HG03432 (cell line): ENCODE measurements around the gene MCU.
"Not testable (repeated sequence)": the region's sequence is repeated elsewhere in the genome, so short reads cannot be mapped to it uniquely, and the experiment has no call there.

ENCODE experiments used
- ATAC-seq: cut with Tn5 transposase; IDR thresholded peaks from one replicate; pipeline ENCODE4 v1.9.1; 2021; ENCODE audit warnings: mild to moderate bottlenecking, moderate library complexity; ENCODE audit not compliant: unreplicated experiment

Gene MCU

DNA sequence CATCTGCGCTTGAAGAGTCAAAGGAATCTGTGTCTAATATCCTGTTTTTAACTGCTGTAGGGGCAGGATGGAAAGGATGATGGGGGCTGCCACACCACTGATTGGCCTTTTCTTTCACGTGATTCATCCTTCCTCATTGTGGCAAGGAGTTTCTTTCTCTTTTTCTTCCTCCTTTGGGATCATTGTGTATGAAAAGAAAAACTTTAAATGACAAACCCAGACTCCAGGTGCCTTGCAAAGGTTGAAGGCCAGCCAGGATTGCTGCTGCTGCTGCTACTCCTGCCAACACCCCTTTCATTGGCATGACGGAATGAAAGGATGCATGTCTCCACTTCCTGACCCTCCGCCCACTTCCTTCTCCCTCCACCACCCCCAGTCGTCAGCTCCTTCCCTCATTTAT is 195.1 kb downstream of the MCU start:
- no peak for ATAC-seq

DNA sequence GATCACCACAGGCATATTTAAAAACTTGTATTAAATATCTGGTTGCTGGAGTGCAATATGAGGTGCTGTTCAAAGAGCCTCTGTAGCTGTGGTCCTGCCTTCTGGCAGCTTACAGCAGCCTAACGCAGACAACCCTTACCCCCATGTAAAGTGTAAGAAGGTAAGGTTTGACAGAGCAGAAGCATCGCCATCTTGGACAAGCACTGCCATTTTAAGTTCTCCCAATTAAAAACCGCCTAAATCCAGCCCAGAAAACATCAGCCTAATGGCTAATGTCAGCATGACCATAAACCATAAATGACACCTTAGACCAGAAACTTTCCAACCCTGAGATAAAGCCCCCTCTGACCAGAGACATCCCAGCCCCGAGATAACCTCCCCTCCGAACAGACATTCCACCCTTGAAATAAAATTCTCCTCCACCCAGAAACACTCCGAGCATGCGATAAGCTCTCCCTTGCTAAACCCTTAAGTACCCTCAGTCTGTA is 196.3 kb downstream of the MCU start:
- no peak for ATAC-seq

DNA sequence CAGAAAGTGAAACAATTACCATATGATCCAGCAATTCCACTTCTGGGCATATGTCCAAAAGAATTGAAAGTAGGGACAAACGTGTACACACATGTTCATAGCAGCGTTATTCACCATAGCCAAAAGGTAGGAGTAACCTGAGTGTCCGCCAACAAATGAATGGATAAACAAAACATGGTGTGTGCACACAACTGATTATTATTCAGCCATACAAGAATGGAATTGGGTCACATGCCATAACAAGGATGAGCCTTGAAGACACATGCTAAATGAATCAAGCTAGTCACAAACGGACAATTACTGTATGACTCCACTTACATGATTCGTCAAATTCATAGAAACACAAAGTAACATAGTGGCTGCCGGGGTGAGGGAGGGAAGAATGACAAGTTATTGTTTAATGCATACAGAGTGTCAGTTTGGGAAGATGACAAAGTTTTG is 197.5 kb downstream of the MCU start:
- no peak for ATAC-seq

DNA sequence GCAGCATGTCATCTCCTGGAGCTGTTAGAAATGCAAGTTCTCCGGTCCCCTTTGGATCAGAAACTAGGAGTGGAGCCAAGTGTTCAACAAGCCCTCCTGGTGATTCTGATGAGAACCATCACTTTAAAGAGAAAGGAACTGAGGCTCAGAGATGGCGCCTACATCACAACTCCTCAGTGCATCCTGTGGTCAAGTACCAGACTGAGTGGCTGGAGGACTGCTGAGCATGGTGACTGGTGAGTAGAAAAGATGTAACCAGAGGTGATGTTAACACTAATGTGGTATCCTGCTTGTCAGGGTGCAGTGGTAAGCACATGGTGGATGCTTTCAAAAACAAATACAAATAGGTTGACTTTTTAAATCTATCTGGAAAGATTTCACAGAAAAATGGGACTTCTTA is 198.1 kb downstream of the MCU start:
- no peak for ATAC-seq

DNA sequence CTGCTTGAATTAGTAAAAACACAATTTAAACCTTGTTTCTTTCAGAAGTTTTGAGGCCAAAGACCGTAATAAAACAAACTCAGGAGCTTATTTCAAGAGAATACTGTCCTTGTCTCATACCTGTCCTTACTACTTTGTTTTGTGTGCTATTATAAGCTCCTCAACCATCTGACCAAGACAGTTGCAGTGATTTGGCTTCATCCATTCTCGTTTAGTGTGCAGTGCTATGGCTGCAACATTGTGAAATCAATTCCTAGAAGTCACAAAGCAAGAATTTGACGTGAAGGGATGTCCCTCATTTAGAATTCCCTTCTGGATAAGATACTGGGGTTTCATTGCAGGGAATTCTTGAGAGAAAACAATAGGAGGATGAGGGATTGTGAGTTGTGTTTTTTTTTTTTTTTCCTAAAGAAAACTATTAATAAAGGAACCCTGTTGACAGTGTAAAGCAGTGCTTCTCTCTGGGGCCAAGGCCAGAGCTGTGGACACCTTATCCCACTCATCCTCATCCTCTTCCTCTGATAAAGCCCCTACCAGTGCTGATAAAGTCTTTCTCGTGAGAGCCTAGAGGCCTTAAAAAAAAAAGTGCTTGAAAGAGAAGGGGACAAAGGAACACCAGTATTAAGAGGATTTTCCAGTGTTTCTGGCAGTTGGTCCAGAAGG is 201.3 kb downstream of the MCU start, which contains the start of gene OIT3:
TSS of gene OIT3 (plus strand) at position 604 of the 663 bp plus-strand sequence. CDS start 60 bp downstream, outside the sequence.
- ATAC-seq: no peak

DNA sequence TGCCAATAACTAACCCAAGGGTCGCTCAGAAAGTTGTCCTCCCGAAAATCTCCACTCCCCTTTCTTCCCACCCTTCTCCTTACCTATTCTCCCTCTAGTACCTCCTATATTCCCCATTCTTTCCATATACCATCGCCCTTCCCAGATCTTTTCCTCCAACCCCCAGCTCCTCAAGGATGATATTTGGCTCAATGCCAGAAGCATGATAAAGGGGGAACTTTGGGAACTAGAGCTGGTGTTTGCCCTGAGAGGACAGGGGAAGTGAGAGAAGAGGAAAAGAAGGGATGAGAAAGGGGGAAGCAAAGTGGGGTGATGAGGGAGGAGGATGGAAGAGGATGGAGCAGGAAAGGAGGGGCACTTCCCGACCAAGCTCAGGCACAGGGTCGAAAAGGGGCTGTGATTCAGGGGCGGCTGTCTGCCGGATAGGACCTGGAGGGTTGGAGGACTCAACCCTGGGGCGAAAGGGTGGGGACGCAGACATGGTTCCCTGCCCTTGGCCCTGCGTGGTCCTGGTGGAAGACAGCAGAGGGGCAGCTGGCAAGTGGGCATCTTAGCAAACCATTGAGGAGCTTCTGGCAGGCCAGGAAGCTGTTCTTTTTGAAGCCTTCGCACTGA is 203.4 kb downstream of the MCU start:
- ATAC-seq: no peak

DNA sequence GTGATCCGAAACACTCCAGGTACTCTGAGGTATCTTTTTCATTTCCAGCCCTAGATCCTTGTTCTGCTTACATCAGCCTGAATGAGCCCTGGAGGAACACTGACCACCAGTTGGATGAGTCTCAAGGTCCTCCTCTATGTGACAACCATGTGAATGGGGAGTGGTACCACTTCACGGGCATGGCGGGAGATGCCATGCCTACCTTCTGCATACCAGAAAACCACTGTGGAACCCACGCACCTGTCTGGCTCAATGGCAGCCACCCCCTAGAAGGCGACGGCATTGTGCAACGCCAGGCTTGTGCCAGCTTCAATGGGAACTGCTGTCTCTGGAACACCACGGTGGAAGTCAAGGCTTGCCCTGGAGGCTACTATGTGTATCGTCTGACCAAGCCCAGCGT is 206.7 kb downstream of the MCU start:
- ATAC-seq: no peak

DNA sequence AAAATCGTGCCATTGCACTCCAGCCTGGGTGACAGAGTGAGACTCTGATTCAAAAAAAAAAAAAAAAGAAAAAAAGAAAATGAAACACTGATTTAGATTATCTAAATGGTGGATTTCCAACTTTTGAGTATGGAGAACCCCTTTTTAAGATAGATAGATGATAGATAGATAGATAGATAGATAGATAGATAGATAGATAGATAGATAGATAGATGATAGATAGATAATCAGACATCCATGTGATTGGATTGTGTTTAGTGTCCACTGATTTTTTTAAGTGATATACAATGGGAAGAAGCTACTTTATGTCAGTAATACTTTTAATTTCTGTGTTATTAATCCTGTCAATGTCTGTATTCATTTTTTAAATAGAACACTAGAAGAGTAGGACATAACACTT is 207.6 kb downstream of the MCU start:
- ATAC-seq: no peak

DNA sequence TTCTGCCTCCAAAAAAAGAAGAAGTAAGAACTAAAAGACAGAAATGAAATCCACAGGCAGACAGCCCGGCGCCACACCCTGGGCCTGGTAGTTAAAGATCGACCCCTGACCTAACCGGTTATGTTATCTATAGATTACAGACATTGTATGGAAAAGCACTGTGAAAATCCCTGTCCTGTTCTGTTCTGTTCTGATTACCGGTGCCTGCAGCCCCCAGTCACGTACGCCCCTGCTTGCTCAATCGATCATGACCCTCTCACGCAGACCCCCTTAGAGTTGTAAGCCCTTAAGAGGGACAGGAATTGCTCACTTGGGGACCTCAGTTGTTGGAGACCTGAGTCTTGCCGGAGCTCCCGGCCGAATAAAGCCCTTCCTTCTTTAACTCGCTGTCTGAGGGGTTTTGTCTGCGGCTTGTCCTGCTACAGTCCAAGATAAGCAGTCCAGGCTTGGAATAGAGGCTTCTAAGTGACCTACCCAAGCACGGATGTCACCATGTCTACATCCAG is 212.1 kb downstream of the MCU start:
- ATAC-seq: not testable (repeated sequence)

DNA sequence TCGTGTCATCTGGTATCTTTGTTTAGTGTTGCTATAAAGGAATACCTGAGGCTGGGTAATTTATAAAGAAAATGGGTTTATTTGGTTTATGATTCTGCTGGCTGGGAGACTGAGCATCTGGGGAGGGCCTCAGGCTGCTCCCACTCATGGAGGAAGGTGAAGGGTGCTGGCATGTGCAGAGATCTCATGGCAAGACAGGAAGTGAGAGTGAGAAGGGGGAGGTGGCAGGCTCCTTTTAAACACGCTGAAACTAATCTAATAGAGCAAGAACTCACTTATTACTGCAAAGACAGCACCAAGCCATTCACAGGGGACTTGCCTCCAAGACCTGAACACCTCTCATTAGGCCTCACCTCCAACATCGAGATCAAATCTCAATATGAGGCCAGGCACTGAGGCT is 212.9 kb downstream of the MCU start:
- no peak for ATAC-seq

DNA sequence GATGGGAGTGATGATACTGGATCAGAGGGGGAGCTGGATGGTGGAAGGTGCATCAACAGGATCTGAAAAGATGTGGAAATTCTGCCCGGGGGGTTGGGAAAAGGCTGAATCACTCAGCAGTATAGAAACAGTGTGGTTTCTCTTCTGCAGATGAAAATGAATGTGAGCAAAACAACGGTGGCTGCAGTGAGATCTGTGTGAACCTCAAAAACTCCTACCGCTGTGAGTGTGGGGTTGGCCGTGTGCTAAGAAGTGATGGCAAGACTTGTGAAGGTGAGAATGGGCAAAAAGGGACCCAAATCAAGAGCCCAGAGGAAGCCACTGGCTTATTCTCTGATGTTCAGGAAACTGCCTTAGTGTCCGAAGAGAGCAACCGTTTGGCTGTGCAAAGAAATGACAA is 214.5 kb downstream of the MCU start:
- ATAC-seq: no peak

DNA sequence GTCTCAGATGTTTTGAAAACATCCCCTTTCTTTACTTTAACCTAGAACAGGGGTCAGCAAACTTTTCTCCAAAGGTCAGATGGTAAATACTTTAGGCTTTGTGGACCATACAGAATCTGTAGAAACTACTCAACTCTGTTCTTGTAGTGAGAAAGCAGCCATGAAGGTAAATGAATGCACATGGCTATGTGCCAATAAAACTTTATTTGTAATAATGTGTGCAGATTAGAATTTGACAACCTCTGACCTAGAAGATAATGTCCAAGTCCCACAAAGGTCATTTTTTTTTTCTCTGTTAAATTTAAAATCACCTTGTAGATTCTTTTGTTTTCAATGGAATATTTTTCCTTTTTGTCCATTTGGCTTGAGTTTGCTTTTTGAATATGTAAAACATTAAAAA is 218.8 kb downstream of the MCU start:
- no peak for ATAC-seq

DNA sequence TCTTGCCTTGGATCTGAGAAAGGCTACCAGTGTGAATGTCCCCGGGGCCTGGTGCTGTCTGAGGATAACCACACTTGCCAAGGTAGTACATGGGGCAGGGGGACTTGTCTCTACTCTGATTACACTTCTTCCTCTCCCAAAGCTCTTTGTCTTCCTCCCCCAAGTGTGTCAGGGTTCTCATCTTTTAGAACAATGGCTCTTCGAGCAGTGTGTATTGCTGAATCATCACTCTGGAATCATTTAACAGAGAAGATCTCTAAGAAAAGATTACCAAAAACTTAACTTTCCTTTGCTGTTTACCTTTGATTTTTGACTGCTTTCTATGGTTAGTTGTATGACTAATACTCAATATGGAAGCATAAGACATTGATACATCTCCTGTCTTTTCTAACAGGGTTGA is 219.8 kb downstream of the MCU start:
- no peak for ATAC-seq

DNA sequence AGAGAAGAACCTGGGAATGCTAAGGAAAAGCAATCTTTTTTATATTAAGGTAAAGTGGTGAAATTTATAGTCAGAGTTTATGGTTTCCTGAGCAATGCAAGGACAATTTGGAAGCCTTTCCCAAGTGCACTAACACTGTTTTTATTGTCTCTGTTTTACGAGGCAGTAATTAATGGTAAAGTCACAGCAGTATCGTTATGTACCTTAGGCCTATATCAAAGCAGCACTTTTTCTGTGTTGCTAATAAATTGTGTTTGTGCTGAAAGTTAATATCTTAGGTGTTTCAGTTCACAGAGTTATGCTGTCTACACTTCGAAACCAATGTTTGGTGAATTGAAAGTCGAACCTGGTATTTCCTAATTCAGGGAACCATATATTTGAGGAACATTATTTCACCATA is 220.8 kb downstream of the MCU start:
- ATAC-seq: no peak

DNA sequence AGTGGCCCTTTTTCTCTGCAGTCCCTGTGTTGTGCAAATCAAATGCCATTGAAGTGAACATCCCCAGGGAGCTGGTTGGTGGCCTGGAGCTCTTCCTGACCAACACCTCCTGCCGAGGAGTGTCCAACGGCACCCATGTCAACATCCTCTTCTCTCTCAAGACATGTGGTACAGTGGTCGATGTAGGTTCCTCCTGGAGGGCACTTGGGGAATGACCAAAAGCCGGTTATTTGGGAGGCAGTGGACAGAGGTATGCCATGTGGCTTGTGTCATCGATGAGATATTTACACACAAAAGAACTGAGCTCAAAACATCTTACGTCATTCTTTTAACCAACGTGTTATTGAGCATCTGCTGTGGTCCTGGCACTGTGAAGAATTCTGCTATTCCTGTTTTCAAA is 221.3 kb downstream of the MCU start:
- ATAC-seq: no peak

DNA sequence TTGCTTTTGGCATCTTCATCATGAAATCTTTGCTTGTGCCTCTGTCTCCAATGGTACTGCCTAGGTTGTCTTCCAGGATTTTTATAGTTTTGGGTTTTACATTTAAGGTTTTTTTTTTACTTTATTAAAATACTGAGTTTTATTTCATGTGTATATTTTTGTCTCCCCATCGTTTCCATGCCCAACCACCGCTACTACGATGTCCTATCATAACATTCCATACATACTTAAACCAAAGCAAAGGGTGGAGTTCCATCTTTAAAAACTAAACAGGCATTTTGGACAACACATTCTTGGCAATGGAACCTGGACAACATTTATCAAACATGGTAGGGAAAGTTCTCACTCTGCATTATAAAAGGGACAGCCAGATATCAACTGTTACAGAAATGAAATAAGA is 225.3 kb downstream of the MCU start:
- ATAC-seq: not testable (repeated sequence)

DNA sequence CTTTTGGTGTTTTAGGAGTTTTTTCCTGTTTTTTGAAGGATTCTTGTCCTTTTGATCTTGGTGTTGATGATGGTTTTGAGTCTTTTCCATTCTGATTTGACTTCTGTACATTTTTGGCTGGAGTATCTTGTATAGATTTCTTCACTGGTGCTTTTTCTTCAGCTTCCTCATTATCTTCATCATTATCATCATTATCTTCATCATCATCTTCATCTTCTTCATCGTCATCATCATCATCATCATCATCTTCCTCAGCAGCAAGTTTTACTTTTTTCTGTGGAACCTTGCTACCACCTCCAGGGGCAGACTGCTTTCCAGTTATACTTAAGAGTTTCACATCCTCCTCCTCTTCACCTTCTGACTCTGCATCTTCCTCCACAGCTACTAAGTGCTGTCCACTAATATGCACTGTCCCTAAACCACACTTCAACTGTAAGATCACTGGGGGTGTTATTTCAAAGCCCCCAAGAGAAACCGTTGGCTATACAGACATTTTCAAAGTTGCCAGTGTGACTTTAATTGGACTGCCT is 225.9 kb downstream of the MCU start:
- not testable (repeated sequence) for ATAC-seq

DNA sequence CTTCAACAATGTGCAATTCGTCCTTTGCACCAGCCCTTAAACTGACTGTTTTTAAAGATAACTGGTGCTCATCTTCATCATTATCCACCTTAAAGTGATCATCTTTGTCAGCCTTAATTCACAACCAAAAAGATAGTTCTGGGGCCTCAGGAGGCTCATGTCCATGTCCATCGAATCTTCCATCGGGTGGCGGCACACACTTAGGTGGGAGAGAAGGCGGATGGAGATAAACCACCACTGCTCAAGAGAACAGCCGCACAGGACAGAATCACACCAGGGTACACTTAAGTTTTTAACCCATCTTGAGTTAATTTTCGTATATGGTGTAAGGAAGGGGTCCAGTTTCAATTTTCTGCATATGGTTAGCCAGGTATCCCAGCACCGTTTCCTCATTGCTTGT is 226.4 kb downstream of the MCU start:
- ATAC-seq: no peak

DNA sequence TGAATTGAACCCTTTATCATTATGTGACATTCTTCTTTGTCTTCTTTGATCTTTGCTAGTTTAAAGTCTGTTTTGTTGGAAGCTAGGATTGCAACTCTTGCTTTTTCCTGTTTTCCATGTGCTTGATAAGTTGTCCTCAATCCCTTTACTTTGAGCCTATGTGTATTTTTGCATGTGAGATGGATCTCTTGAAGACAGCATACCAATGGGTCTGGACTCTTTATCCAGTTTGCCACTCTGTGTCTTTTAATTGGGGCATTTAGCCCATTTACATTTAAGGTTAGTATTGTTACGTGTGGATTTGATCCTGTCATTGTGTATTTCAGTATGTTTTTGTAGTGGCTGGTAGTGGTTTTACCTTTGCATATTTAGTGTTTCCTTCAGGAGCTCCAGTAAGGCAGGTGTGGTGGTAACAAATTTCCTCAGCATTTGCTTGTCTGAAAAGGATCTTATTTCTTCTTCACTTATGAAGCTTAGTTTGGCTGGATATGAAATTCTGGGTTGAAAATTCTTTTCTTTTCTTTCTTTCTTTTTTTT is 229.3 kb downstream of the MCU start:
- ATAC-seq: not testable (repeated sequence)

DNA sequence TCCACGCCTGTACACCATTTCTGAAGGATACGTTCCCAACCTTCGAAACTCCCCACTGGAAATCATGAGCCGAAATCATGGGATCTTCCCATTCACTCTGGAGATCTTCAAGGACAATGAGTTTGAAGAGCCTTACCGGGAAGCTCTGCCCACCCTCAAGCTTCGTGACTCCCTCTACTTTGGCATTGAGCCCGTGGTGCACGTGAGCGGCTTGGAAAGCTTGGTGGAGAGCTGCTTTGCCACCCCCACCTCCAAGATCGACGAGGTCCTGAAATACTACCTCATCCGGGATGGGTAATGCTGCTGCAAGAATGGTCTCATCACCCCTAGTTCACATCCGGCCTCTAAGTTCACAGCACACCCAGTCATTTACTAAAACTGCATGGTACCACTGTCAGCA is 232.4 kb downstream of the MCU start:
- no peak for ATAC-seq

DNA sequence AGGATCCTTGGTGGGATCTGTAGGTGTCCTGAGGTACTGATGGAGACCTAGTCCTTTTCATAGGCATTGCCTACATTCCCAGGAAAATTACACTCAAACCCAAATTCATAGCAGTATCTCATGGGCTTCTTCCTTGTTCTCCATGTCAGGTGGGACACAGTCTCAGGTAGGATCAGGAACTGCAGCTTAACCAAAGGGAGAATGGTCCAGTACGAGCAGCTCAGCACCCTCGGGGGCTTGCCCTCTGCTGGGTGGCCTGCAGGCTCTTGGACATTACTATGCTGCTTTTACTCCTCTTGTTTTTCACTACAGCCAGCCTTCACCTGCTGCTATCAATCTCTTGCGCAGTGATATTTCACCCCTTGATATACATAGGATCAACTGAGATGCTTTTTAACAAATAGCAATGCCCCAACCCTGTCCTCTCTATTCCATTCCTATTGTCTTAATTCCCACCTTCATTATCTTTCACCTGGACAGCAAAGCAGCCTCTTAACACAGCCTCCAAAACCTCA is 234.1 kb downstream of the MCU start:
- no peak for ATAC-seq

DNA sequence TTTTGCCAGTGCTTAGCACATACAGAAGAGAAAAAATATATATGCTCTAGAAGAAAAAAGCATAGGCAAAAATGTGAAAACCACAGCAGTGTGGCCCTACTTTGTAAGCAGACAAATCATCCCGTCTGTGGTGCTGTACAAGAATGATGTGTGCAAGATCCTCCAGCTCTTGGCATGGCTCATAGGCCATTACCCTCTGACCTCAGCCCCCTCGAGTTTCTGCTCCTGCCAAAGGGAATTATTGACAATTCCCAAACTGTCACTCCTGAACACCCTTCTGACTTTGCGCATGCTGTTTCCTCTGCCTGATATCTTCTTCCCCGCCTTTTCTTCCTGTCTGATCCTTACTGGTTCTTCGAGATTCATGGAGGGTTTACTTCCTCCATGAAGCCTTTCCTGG is 235.5 kb downstream of the MCU start:
- no peak for ATAC-seq
